OCI-LY1 (cell line): ENCODE data around the gene GLG1.

Source experiments
- EZH2 ChIP-seq: fragments of 200-600 bp; sonication (generic), shearing (Covaris generic); IDR thresholded peaks from 2 replicates; pipeline ENCODE4 v1.8.0; 2017; ENCODE audit warnings: borderline replicate concordance, mixed run types, mild to moderate bottlenecking, antibody characterized with exemption, low read length, moderate library complexity, mixed read lengths
- TF ChIP-seq, protein P1 (sequence below): fragments of 200-600 bp; sonication (generic), shearing (Covaris generic); IDR thresholded peaks from 2 replicates; pipeline ENCODE4 v1.5.1; 2017; ENCODE audit warnings: mild to moderate bottlenecking, antibody characterized with exemption, low read length, moderate library complexity, mixed read lengths

DNA sequence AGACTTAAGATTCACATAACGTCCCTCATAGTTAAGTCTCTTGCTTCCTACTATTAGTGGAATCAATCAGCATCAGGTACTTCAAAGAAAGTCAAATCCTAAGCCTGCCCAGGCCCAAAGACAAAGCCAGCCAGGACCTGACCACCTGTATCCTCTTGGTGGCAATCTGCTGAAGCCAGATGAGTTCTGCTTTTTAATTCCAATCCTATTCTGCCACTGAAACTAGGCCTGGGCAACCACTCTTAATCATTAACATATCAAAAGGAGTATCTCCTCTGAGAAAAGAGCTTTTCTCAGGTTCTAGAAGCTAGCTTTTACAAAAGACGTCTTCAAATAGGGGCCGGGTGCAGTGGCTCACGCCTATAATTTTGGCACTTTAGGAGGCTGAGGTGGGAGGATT lies 15.1 kb upstream of the GLG1 start:
- TF ChIP-seq, protein P1, sequence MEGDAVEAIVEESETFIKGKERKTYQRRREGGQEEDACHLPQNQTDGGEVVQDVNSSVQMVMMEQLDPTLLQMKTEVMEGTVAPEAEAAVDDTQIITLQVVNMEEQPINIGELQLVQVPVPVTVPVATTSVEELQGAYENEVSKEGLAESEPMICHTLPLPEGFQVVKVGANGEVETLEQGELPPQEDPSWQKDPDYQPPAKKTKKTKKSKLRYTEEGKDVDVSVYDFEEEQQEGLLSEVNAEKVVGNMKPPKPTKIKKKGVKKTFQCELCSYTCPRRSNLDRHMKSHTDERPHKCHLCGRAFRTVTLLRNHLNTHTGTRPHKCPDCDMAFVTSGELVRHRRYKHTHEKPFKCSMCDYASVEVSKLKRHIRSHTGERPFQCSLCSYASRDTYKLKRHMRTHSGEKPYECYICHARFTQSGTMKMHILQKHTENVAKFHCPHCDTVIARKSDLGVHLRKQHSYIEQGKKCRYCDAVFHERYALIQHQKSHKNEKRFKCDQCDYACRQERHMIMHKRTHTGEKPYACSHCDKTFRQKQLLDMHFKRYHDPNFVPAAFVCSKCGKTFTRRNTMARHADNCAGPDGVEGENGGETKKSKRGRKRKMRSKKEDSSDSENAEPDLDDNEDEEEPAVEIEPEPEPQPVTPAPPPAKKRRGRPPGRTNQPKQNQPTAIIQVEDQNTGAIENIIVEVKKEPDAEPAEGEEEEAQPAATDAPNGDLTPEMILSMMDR, result no peak
- TF ChIP-seq EZH2, result no peak
